ENCODE measurements around the gene DAPK2.

Gene DAPK2

GRCh38 chr15:63946524-63947065 is 99.7 kb downstream of the DAPK2 start:
- no peak for DNase-seq (ENCODE audit: low read depth)
- TF ChIP-seq CTCF (conservative IDR thresholded peaks at IDR 0.05; ENCODE audit: control insufficient read depth, insufficient read depth, low read depth, low read length) = no peak
- H3K4me3 ChIP-seq (ENCODE audit: control insufficient read depth, low read depth, low read length) = no peak overlapping the region

- no peak for DNase-seq (ENCODE audit: low read depth)
- no peak for TF ChIP-seq CTCF (conservative IDR thresholded peaks at IDR 0.05; ENCODE audit: control insufficient read depth, insufficient read depth, low read depth, low read length)
- no peak overlapping the region for H3K4me3 ChIP-seq (ENCODE audit: control insufficient read depth, low read depth, low read length)
Observed at GRCh38 chr15:63945838-63946298, 100.4 kb downstream of the DAPK2 start.

DNA sequence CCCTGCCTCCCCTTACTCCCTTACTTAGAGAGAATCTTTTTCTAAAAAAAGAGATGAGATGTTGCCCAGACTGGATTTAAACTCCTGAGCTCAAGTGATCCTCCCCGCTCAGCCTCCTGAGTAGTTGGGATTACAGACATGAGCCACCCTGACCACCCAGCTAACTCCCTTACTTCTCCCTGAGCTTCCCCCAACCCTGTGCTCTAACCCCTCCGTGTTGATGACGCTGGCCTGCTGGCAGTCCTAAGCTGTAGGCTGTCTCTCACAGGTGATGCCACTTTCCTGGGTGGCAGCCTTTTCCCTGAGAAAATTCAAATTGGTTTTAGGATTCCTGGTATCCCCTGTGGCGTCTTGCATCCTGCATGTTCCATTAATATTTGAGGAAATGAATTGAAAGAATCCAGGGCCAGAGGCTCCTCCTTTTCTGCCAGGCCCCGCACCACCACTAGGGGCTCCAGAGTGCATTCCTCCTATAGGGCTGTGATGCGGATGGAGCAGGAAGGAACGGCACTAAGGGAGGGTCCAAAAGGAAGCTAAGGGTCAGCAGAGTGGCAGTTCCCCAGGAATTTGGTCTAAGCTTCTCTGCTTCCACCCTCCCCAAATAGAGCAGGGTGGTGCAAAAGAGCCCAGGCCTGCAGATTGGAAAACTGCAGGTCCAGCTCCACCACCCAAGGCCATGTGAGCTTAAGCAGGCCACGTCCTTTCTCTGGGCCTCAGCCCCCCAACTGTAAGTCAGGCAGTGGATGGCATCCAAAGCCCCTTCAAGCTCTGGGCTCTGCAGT is 101.1 kb downstream of the DAPK2 start:
- peak; percentile 95 for TF ChIP-seq CTCF (conservative IDR thresholded peaks at IDR 0.05; ENCODE audit: control insufficient read depth, insufficient read depth, low read depth, low read length)
- H3K4me3 ChIP-seq (ENCODE audit: control insufficient read depth, low read depth, low read length) = no peak overlapping the region
- DNase-seq (ENCODE audit: low read depth) = peak; percentile 46

GRCh38 chr15:63944681-63944955 is 101.7 kb downstream of the DAPK2 start:
- no peak overlapping the region for H3K4me3 ChIP-seq (ENCODE audit: control insufficient read depth, low read depth, low read length)
- no peak for DNase-seq (ENCODE audit: low read depth)
- TF ChIP-seq CTCF (conservative IDR thresholded peaks at IDR 0.05; ENCODE audit: control insufficient read depth, insufficient read depth, low read depth, low read length) = no peak

DNA sequence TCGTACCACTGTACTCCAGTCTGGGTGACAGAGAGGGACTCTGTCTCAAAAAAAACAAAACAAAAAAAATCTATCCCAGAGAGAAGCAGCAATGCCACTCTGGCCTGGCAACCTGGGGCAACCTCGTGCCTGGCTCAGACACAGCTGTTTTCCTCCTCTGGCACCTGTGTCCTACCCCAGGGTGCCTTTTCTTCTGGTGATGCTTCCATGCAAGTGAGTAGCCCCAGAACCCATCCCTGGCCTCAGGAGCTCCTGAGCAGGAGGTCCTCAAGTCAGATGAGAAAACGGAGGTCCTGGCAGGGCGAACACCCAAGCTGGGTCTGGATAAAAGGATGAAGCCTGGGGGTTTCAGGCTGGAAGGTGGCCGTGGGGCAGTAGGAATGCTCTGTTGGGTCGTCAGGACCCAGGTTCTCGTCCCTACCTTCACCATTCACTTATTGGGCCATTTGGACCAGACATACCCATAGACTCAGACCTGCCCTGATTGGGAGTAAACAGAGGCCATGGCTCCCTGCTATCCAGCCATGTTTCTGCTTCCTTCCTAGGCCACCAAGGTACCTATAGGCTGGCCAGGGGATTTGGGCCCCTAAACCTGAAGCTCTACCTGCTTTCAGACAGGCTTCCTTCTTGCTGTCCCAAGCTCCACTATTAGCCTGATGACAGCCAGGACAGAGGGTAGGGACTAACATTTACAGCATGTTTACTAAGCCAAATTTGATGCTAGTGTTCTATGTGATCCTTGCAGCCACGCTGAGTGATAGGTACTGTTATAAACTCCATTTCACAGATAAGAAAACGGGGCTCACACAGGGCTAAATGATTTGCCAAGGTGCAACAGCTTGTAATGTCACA is 102.2 kb downstream of the DAPK2 start:
- no peak for TF ChIP-seq CTCF (conservative IDR thresholded peaks at IDR 0.05; ENCODE audit: control insufficient read depth, insufficient read depth, low read depth, low read length)
- DNase-seq (ENCODE audit: low read depth) = no peak
- H3K4me3 ChIP-seq (ENCODE audit: control insufficient read depth, low read depth, low read length) = no peak overlapping the region

DNA sequence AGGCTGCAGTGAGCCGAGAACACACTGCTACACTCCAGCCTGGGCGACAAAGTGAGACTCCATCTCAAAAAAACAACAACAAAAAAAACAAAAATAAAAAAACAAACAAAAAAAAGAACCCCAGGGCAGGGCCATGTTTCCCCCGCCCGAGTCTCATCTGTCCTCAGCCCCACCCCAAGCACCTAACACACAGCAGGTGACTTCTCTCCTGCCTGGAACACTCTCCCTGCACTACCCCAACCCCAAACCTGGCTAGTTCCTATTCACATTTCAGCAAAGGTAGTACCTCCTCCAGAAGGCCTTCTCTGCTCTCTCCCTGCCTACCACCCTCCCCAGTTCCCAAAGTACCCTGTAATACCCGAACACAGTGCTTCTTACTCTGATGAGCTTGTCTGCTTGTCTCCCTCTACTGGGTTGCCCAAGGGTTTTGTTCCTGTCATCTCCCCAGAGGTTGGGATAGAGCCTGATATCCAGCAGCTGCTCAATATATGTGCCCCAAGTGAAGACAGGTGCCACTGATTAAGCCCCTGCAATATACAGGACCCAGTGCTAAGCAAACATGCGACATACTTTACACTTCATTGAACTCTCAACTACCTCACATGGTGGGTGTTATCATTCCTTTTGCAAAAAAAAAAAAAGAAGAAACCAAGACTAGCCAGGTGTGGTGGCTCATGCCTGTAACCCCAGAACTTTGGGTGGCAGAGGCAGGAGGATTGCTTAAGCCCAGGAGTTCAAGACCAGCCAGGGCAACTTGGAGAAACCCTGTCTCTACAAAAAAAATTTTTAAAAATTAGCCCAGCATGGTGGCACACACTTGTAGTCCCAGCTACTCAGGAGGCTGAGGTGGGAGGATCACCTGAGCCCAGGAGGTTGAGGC is 103.6 kb downstream of the DAPK2 start:
- TF ChIP-seq CTCF (conservative IDR thresholded peaks at IDR 0.05; ENCODE audit: control insufficient read depth, insufficient read depth, low read depth, low read length) = no peak
- no peak for DNase-seq (ENCODE audit: low read depth)
- H3K4me3 ChIP-seq (ENCODE audit: control insufficient read depth, low read depth, low read length) = no peak overlapping the region
